HG02840 (cell line): ENCODE results near the gene AP4B1.
A peak's percentile ranks its signal among the peaks of the same experiment; 100 is the strongest.
"Not testable (repeated sequence)": the region's sequence is repeated elsewhere in the genome, so short reads cannot be mapped to it uniquely, and the experiment has no call there.

Experiments used
- ATAC-seq: cut with Tn5 transposase; IDR thresholded peaks from one replicate; pipeline ENCODE4 v1.9.1; 2021; ENCODE audit warnings: mild to moderate bottlenecking, moderate library complexity, moderate number of reproducible peaks; ENCODE audit not compliant: unreplicated experiment, low FRiP score

Gene AP4B1

DNA sequence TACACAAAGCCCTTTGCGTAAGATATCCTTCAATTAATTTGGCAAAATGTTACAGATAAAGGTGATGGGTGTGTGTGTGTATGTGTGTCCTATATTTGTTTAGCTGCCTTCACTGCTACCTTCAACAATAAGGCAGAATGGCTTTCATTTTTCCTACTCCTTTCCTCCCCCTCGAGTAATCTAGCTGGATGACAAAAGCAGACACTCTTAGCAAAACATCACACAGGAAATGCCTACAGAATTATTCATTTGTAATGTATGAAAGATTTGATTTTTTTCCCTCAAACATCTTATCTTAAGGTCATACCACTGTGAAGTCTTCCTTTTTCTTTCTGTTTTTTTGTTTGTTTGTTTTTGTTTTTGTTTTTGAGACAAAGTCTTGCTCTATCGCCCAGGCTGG is 43.7 kb downstream of the AP4B1 start:
- no peak for ATAC-seq

DNA sequence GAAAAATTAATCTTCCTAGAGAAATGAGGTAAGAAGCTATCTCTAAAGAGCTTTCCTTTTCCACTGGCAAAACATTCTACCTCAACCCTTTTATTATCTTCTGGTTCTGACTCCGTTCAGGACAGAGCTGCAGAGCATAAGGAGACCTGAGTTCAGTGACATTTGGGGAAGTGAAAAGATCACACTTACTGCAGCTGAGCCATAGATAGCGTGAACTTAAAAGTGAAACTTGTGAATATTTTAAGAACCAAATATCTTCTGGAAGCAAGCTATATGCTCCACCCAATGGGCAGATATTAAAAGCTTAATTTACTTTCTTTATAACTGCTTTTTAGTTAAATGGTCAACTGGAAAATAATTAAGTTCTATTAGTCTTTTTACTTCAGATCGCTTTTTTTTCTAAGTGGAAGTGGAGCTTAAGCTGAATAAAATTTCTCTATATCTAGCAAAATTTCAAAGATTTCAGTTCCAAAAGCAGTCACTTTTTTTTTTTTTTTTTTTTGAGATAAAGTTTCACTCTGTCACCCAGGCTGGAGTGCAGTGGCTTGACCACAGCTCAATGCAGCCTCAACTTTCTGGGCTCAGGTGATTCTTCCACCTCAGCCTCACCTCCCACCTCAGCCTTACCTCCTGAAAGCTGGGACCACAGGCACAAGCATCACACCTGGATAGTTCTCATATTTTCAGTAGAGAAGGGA is 45.0 kb downstream of the AP4B1 start:
- peak; percentile 92 for ATAC-seq

DNA sequence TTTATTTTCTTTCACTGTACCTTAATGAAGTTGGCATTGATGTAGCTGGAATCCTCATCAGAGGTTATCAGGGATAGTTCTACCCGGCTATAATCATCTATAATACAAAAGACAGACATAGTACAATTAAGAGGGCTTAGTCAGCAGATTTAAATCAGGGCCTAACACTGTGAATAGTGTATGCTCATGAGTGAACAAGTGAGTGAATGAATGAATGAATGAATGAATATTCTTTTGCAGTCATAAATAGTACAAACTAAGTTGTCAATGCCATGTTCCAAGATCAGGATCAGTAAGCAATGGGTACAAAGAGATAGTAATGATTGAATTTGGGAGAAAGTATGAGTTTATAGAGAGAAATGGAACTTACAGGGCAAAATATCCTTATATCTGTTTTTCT is 45.6 kb downstream of the AP4B1 start:
- no peak for ATAC-seq

DNA sequence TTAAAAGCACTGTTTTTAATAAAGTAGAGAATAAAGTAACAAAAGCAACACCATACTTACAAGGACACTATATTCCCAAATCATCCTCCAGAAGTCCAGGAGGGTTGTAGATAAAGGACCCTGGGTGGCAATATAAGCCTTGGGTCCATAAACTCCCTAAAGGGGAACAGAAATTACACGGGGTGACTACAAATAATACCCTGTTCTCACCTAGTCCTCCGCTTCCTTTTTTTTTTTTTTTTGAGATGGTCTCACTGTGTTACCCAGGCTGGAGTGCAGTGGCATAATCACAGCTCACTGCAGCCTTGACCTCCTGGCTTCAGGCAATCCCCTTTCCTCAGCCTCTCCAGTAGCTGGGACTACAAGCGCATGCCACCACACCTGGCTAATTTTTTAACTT is 46.2 kb downstream of the AP4B1 start:
- ATAC-seq: no peak

DNA sequence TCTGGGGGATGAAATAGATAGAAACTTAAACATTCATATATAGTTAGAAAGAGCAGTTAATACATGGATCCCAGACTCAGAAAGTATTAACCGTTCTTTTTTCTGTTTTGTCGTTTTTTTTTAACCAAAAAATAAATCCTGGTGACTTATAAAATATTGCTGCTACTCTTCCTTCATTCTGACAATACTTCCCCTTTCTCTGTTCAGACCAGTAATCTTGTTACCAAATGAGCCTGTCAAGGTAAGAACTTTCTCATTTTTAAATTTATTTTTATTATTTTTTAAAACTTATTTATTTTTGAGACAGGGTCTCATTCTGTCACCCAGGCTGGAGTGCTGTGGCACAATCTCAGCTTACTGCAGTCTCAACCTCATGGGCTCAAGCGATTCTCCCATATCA is 46.8 kb downstream of the AP4B1 start:
- ATAC-seq: no peak

DNA sequence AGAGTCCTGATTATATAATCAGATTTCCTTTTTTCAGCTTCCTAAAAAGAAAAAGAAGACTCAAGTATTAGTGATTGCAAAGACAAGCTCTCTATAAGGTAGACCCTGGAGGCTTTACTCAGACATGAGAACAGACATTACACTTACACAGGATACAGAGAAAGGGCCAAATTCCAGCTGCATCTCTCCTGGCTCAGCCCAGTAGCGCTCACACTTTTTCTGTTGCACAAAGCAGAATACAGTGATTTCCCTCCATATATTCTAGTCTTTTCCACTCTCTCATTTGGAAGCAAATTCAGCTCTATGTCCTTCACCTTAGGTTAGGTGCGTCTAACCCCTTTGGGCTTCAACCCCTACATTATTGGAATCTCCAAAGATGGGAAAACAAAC is 48.2 kb downstream of the AP4B1 start:
- ATAC-seq: no peak

DNA sequence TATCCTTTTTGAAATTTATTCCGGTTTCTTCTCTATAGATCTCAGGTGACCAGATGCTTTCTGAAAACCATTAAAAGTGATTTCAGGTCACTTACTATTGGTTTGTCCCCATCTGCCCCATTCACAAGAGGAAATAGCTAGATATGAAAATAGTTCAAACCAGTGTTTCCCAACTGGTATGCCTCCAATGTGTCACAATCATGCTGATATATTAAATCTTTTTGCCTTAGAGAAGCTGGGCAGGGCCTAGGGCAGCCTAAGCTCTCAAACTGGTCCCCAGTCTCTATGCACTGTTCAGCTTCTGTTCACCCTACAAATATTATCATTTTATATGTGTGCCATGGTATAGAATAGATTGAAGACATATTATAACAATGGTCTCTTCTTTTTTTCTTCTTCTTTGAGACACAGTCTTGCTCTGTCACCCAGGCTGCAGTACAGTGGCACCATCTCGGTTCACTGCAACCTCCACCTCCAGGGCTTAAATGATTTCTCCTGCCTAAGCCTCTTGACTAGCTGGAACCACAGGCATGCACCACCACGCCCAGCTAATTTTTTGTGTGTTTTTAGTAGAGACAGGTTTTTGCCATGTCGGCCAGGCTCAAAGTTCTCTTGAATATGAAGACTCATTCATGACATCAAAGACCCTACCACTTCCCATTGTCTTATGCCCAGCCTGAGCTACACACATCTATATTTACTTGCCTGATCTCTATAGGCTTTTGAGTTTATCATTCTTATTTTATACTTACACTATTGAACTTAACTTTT is 48.8 kb downstream of the AP4B1 start:
- no peak for ATAC-seq

DNA sequence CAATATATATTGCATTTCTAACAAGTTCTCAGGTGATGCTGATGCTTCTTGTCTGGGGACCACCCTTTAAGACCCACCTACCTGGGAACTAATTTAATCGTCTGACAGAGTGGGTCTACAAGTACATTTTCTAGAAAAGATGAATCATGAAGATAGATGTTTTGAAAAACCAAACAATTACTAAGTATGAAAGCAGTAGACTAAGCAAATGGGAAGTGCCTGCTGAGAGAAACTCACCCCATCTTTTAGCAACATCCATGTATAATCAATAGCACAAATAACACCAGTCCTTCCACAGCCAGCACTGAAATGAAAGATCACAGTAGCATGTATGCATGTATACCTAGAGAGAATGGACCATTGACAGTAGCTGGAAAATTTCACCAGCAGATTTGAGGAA is 50.4 kb downstream of the AP4B1 start:
- no peak for ATAC-seq

DNA sequence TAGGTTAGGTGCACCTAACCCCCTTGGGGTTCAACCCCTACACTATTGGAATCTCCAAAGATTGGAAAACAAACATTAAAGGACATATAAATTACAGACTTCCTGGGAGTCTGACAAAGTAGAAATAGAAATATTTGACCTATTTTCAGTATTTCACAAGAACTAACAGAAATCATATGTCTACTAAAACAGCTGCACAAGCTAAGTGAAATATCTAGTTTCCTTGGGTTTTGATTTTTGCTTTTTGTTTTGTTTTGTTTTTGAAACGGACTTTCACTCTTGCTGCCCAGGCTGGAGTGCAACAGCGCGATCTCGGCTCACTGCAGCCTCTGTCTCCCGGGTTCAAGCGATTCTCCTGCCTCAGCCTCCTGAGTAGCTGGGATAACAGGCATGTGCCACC is 51.9 kb downstream of the AP4B1 start:
- ATAC-seq: not testable (repeated sequence)

DNA sequence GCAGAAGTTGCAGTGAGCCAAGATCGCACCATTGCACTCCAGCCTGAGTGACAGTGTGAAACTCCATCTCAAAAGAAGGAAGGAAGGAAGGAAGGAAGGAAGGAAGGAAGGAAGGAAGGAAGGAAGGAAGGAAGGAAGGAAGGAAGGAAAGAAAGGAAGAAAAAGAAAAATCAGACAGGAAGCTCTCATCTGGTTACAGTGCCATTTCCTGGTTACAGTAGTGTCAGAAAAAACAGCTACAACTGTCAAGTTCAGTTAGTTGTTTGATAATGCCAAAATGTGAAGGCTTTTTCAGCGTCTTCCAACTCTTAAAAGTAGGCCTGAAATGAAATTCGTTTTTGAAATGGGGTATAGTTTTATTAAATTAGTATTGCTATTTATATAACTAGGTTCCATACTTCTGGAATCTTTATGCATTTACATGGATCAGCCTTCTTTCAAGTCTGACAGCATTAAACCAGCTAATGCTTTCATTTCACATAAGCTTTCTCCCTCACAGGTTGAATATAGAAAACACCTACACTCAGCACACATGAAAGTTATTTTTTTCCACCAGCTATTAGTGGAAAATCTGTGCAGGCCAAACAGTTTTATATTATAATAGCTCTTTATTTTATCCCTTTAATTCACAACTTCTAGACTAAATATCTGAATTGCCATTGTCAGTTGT is 54.3 kb downstream of the AP4B1 start:
- no peak for ATAC-seq

DNA sequence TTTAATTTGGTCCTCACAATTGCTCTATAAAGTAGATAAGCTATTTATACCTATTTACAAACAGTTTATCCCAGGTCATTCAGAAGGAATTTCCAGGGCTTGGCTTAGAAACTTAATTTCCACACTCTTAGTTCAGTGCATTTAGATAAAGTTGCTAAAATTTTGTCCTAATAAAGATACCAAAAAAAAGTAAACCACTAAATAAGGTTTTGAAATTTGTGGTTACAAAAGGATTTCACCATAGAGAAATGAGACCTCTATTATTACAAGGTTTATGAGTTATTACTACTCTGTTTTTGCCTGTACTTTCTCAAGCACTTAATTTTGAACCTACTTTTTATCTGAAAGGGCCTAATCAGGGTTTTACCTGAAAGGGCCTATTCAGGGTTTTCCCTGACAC is 55.5 kb downstream of the AP4B1 start:
- no peak for ATAC-seq

DNA sequence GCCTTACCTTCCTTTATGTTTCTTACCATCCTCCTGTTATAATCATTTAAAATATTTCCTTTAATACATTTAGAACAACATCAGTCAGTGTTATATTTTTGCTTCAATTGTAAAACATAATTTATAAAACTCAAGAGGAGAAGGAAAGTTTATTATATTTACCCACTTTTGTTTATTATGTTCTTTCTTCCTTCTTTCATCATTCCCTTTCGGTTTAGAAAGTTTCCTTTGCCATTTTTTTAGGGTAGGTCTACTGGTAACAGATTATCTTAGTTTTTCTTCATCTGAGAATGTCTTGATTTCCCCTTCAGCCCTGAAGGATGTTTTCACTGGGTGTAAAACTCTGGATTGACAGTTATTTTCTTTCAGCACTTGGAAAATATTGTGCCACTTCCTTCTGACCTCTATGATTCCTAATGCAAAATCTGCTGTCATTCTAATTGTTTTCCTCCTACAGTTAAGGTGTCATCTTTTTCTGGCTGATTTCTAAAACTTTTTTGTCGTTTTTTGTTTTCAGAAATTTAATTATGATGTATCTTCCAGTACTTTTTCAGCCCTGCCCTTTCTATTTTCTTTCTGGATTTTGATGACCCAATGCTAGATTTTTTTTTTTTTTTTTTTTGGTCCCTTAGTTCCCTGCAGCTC is 58.1 kb downstream of the AP4B1 start:
- no peak for ATAC-seq
